Forelimb muscle (tissue), 1 donor: ENCODE measurements around the gene MGAT3. TPM values are rescaled to one million over a fixed set of nuclear protein-coding genes. Genes with fewer than 3 reads are reported as not detected.
"Not testable (repeated sequence)": the region's sequence is repeated elsewhere in the genome, so short reads cannot be mapped to it uniquely, and the experiment has no call there.

Source experiments
- DNase-seq: peaks from one replicate; pipeline ENCODE4 v3.0.0-alpha.2; 2013; ENCODE audit warnings: low read depth
- polyA plus RNA-seq: library from polyadenylated mRNA; unstranded; fragments of 120-200 nt; gene quantifications from one replicate; pipeline ENCODE4 v1.2.1, GENCODE V29; 2013; ENCODE audit not compliant: insufficient read length

Gene MGAT3
- polyA plus RNA-seq, result 3.5 TPM

GRCh38 chr22:39456522-39457197 is at the start of gene MGAT3:
TSS of gene MGAT3 (plus strand) at chr22:39457012. CDS start at chr22:39487348, 30,336 bp downstream.
- DNase-seq, result no peak

- no peak for DNase-seq
Observed at GRCh38 chr22:39408173-39408572, 48.6 kb upstream of the MGAT3 start.

GRCh38 chr22:39408807-39409206 is 48.0 kb upstream of the MGAT3 start:
- DNase-seq, result no peak

- DNase-seq, result no peak
Observed at GRCh38 chr22:39409516-39410029, 47.2 kb upstream of the MGAT3 start.

GRCh38 chr22:39410264-39410663 is 46.5 kb upstream of the MGAT3 start:
- DNase-seq, result no peak

- not testable (repeated sequence) for DNase-seq
Observed at GRCh38 chr22:39411828-39412365, 44.9 kb upstream of the MGAT3 start.

- DNase-seq, result not testable (repeated sequence)
Observed at GRCh38 chr22:39413204-39413603, 43.6 kb upstream of the MGAT3 start.

- DNase-seq, result no peak
Observed at GRCh38 chr22:39414377-39414776, 42.4 kb upstream of the MGAT3 start.

GRCh38 chr22:39414886-39415285 is 41.9 kb upstream of the MGAT3 start:
- DNase-seq, result no peak

- DNase-seq, result no peak
Observed at GRCh38 chr22:39415506-39415905, 41.3 kb upstream of the MGAT3 start.

GRCh38 chr22:39416319-39416718 is 40.5 kb upstream of the MGAT3 start:
- DNase-seq, result no peak

GRCh38 chr22:39417641-39418040 is 39.2 kb upstream of the MGAT3 start:
- no peak for DNase-seq

- no peak for DNase-seq
Observed at GRCh38 chr22:39418696-39419095, 38.1 kb upstream of the MGAT3 start.

GRCh38 chr22:39419096-39419495 is 37.7 kb upstream of the MGAT3 start:
- DNase-seq, result no peak

GRCh38 chr22:39419911-39420310 is 36.9 kb upstream of the MGAT3 start:
- no peak for DNase-seq

GRCh38 chr22:39421691-39422090 is 35.1 kb upstream of the MGAT3 start:
- DNase-seq, result no peak

GRCh38 chr22:39422101-39422500 is 34.7 kb upstream of the MGAT3 start:
- DNase-seq, result no peak

GRCh38 chr22:39422721-39423120 is 34.1 kb upstream of the MGAT3 start:
- no peak for DNase-seq

GRCh38 chr22:39423976-39424375 is 32.8 kb upstream of the MGAT3 start:
- no peak for DNase-seq

- DNase-seq, result no peak
Observed at GRCh38 chr22:39426380-39427043, 30.3 kb upstream of the MGAT3 start.

- no peak for DNase-seq
Observed at GRCh38 chr22:39427751-39428596, 28.8 kb upstream of the MGAT3 start.

- DNase-seq, result no peak
Observed at GRCh38 chr22:39428597-39429071, 28.2 kb upstream of the MGAT3 start.
